Hematopoietic multipotent progenitor cell treated with erythropoietin and hydrocortisone succinate and interleukin-3 and kit ligand, for 6 days (in vitro differentiated cells): ENCODE data around the gene SCUBE1.

Experiments used
- DNase-seq: peaks from one replicate; pipeline ENCODE4 v3.0.0-alpha.2; 2015

SCUBE1 gene

DNA sequence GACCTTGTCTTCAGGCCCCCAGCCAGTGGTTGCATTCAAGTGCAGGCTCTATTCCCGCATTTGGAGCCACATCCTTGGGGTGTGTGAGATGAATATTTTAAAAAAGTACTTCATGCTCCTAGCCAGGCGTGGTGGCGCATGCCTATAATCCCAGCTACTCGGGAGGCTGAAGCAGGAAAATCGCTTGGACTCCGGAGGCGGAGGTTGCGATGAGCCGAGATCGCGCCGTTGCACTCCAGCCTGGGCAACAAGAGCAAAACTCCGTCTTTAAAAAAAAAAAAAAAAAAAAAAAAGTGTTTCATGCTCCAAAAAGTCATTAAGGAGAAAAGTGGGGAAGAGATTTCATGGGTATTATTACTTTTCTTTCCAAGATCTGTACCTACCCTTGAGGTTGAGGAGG is 18.0 kb downstream of the SCUBE1 start:
- DNase-seq: no peak

DNA sequence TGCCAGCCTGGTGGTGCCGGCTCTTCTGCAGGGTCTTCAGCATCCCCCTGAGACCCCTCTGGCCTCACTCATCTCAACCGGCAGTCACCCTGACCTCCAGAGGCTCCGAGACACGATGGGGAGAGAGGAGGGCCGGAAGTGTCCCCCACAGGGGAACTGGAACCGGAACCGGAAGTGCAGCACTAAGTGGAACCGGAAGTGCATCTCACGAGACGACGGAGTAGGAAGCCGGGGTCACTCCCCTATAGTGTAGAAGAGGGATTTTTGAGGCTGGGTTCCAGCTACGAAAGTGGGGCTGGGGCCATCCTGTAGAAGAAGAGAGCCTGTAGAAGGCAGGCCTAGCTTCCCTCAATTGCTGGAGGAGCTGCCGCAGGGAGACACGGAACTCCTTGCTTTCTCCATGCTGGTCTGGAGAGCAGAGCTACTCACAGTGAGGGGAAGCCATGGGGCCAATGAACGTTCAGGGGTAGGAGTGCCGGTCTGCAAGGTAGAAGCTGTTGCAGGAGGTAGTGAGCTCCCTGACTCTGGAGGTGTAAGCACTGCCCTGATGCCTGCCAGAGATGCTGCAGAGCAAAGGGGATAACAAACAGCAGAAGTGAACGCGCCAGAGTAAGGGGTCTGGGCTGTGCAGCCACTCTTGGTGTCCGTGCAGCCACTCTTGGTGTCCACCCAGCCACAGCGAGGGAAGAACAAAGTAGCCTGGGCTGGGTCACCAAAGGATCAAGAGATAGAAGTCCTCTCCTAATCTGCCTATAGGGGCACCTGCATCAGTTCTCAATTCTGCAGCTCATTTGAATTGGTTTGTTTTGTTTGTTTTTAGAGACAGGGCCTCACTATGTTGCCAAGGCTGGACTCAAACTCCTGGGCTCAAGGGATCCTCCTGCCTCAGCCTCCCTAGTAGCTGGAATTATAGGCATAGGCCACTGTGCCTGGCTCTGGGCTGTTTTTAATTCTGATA is 21.9 kb downstream of the SCUBE1 start:
- DNase-seq: no peak

GRCh38 chr22:43319661-43320486 is 23.3 kb downstream of the SCUBE1 start:
- DNase-seq: no peak

DNA sequence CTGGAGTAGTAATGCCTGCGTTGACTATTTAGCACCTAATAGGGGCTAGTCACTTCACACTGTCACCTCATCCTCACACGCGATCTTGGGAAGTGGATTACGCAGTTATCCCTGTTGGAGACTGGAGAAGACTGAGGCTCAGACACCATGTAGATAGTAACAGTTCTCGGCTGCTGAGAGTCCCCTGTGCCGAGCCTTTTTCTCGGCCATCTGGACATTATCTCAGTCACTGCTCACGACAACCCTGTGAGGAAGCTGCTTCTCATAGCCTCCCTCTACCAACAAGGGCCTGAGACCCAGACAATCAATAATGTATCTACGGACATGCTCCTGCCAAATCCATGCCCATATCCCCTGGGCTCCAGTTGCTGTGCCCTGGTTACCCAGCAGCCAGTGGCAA is 25.9 kb downstream of the SCUBE1 start:
- DNase-seq: no peak

GRCh38 chr22:43315687-43316217 is 27.4 kb downstream of the SCUBE1 start:
- DNase-seq: no peak

DNA sequence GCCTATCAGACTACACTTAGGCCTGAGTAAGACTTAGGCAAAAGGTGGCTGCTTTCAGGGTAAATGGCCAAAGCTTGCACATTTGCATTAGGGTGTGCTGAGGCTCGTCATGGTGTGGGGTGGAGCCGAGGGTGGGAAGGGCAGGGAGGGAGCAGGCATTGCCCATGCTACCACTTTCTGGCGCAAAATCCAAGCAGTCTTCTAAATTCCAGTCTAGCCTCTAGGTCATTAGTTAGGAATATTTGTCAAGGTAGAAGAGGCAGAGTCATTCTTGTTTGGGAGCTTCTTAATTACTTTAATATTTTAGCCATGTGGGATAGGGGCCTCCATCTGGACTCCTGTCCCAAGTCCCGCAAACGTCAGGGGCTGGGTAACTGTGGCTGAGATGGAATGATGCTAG is 28.6 kb downstream of the SCUBE1 start:
- no peak for DNase-seq

DNA sequence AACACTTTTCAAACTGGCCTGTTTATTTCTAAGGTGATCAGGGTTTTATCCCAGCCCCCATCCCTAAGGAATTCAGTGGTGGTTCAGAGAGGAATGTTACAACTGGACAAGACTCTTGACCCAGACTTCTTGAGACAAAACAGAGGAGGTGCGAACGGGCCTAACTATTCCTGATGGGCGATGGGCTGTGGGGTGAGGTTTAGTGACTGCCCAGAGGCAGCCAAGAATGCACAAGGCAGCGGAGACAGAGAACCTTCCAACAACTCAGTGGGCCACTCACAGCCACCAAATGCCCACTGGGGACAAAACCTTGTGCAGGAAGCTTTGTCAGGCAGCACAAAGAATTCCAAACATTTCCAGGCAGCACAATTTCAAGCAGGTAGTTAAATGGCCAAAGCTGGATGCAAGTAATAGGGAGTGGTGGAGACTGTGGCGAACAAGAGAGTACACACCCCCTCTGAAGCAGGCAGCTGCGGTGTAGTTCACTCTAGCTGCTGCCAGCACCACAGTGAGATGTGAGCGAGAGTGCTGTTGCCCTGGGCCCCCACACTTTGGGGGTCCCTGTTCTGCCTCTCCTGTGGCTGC is 29.2 kb downstream of the SCUBE1 start:
- DNase-seq: no peak

GRCh38 chr22:43313244-43313889 is 29.8 kb downstream of the SCUBE1 start:
- no peak for DNase-seq

GRCh38 chr22:43312608-43313007 is 30.6 kb downstream of the SCUBE1 start:
- DNase-seq: no peak

DNA sequence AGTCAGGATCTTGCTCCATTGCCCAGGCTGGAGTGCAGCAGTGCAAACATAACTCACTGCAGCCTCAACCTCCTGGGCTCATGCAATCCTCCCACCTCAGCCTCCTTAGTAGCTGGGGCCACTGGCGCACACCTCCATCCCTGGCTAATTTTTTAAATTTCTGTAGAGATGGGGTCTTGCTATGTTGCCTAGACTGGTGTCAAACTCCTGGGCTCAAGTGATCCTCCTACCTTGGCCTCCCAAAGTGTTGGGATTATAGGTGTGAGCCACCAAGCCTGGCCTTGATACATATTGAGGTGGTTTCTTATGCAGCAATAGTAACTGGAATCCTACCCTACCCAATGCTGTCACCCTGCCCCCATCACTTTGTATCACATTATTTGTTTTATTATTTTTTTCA is 32.4 kb downstream of the SCUBE1 start:
- DNase-seq: no peak

DNA sequence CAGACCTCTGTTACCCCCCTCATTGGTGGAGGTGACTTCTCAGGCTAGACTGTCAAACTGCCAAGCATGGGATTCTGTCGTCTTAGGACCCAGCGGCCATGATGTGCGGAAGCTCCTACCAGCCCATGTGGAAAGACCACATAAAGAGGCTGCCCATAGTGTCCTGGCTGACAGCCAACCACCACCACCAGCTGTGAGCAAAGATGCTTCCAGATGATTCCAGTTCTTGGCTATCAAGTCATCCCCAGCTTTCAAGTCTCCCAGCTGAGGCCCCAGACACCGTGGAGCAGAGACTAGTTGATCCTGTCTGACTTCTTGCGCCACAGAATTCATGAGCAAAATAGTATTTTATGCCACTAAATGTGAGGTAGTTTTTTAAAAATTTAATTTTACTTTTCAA is 32.9 kb downstream of the SCUBE1 start:
- peak; percentile 49 for DNase-seq

GRCh38 chr22:43308836-43309235 is 34.3 kb downstream of the SCUBE1 start:
- no peak for DNase-seq

DNA sequence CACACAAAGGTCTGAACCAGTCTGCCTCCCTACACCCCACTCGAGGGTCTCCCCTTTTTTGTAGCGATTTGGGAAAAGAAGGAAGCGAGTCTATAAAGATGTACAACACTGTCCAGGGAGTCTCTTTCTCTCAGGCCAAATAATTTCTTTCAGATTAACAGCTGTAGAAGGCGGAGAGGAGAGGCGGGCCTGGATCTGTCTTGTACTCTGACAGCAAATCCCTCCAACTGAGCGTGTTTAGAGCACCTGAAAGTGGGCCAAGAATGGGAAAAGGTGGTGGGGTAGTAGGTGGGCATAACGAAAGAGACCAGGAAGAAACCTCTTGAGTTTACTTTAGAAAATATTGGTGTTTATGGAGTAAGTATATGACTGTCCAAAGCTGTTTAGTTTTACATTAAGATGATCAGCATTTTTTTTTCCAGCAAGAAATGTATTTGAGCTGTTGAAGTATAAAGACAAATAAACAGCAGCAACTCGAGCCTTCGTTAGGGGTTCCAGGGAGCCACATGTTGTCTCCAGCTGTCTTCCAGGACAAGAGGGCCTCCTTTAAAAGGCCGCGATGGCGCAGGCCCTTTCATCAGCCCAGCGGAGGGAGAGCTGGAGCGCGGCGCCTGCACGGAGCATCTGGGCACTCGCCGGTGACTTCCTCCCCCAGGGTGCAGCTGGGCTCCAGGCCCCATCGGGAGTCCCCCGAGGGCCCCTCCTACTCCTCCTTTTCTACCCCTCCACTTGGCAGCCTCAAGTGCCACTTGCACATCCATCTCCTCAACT is 34.9 kb downstream of the SCUBE1 start:
- DNase-seq: no peak

- no peak for DNase-seq
Observed at GRCh38 chr22:43305806-43306205, 37.4 kb downstream of the SCUBE1 start.

DNA sequence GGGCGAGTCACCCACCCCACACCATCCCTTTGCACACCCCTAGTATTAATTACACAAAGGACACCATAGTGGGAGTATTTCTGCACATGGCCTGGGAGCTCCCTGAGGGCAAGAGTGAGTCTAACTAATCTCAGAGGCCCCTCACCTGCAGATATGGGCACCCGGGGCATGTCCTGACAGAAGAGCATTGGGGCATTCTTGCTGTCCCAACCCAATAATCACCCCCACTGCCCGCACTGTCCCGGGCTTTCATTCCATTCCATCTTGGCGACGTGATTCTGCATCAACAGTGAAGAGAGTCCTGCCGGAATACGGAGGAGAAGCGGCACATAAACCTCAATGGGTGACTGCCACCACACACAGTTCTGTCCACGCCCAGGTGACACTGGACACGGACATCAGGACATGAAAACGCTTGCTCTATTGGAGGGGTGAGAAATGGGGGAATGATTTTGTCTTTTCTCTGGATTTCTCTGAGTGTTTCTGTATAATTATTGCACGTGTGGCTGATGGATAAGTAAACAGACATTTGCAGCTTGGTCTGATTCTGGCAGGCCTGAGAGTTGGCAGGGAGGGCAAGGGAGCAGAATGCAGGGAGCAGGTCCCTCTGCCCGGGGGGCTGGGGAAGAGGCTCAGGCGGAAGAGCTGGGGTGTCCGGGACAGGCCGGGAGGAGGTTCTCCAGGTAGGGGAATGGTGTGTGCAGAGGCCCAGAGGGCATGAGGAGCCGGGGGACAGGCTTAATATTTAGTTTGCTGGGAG is 38.2 kb downstream of the SCUBE1 start:
- DNase-seq: no peak

DNA sequence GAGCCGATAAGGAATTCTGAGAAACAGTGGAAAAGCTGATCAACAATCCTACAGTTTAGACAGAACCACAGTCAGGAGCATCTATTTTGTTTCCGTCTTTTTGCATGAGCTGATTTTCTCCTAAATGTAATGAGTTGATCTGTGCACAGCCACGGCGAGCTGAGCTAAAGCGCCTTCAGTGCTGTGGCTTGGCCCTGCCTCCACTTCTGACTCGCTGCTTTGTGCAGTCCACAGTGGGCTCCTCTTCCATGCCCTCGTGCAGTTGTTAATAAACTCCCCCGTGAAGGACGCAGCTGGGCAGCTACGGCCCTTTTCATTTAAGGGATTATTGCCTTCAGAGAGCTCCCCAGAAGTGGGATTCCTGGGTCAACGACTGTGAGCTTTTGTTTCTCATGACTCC is 39.4 kb downstream of the SCUBE1 start:
- DNase-seq: no peak

- DNase-seq: no peak
Observed at GRCh38 chr22:43303166-43303565, 40.0 kb downstream of the SCUBE1 start.

DNA sequence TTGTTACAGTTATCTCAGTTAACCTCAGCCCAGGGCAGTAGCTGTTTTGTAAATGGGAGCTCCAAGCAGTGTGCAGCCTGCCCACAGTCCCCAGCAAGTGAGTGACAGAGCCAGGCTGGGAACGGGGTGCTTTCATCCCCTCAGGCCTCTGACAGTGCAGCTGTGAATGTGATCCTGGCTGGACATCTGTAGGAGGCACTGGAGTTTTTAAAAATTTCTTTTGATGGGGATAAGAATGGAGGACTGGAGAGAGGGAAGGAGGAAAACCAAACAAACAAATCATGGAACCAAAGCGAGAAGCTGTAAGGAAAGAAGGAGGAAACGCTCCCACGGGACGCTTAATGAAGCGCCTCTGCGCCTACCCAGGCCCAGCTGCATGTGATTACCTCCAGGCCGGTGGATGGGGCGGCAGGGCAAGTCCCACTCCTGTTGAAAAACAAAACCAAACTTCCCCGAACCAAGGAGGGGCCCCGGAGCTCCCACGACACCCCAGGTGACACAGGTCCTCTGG is 40.6 kb downstream of the SCUBE1 start:
- DNase-seq: no peak

DNA sequence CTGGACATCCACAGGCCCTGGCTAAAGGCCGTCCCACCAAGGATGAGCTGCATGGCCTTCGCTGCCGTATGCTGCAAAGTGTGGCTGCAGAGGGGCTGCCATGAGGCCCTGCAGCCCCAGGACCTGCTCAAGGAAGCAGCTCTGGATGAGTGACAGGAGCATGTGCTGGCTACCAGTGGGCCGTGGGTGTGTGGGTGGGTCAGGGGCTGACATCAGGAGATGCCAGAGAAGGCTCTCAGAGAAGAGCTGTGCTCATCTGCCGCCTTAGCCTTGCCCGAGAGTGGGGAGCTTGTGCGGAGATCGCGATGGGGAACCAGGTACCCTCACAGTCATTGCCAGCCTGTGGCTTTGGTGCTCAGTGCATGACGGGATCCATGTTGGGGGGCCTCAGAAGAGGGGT is 41.3 kb downstream of the SCUBE1 start:
- DNase-seq: no peak

GRCh38 chr22:43300891-43301676 is 42.1 kb downstream of the SCUBE1 start:
- DNase-seq: no peak
